Embryonic facial prominence (tissue), 1 donor: ENCODE measurements around the gene GSTO2.

Experiments
- DNase-seq: peaks from one replicate; pipeline ENCODE4 v3.0.0-alpha.2; 2016; ENCODE audit errors: extremely low spot score

GSTO2 gene

GRCh38 chr10:104326991-104327610 lies 58.1 kb downstream of the GSTO2 start:
- no peak for DNase-seq

- no peak for DNase-seq
Measured at GRCh38 chr10:104327745-104328645, 59.0 kb downstream of the GSTO2 start.

GRCh38 chr10:104328646-104328895 lies 59.6 kb downstream of the GSTO2 start:
- no peak for DNase-seq

GRCh38 chr10:104328896-104329710 lies 60.1 kb downstream of the GSTO2 start:
- no peak for DNase-seq

- no peak for DNase-seq
Measured at GRCh38 chr10:104329735-104330134, 60.8 kb downstream of the GSTO2 start.

GRCh38 chr10:104330168-104331110 lies 61.5 kb downstream of the GSTO2 start:
- DNase-seq, result no peak

GRCh38 chr10:104331208-104331838 lies 62.3 kb downstream of the GSTO2 start:
- DNase-seq, result no peak

- DNase-seq, result no peak
Measured at GRCh38 chr10:104332243-104333031, 63.5 kb downstream of the GSTO2 start.

- DNase-seq, result no peak
Measured at GRCh38 chr10:104333032-104333727, 64.2 kb downstream of the GSTO2 start.

GRCh38 chr10:104333728-104334373 lies 64.9 kb downstream of the GSTO2 start:
- DNase-seq, result no peak

- DNase-seq, result no peak
Measured at GRCh38 chr10:104334561-104334960, 65.6 kb downstream of the GSTO2 start.

- no peak for DNase-seq
Measured at GRCh38 chr10:104334965-104335650, 66.1 kb downstream of the GSTO2 start.

- DNase-seq, result no peak
Measured at GRCh38 chr10:104336821-104337467, 68.0 kb downstream of the GSTO2 start.

GRCh38 chr10:104337521-104337984 lies 68.6 kb downstream of the GSTO2 start:
- no peak for DNase-seq

- DNase-seq, result peak; percentile 68
Measured at GRCh38 chr10:104337985-104338735, 69.2 kb downstream of the GSTO2 start, which contains the start of gene ITPRIP. Gene ITPRIP (minus strand): TSS chr10:104338465. CDS start chr10:104316051, 22,414 bp downstream.

- DNase-seq, result no peak
Measured at GRCh38 chr10:104339469-104340110, 70.6 kb downstream of the GSTO2 start.
